HG03060 (cell line): ENCODE measurements around the gene SMIM1.

Experiments used
- ATAC-seq: cut with Tn5 transposase; IDR thresholded peaks from one replicate; pipeline ENCODE4 v1.9.1; 2021; ENCODE audit warnings: low read depth, moderate number of reproducible peaks; ENCODE audit not compliant: unreplicated experiment

SMIM1 gene

DNA sequence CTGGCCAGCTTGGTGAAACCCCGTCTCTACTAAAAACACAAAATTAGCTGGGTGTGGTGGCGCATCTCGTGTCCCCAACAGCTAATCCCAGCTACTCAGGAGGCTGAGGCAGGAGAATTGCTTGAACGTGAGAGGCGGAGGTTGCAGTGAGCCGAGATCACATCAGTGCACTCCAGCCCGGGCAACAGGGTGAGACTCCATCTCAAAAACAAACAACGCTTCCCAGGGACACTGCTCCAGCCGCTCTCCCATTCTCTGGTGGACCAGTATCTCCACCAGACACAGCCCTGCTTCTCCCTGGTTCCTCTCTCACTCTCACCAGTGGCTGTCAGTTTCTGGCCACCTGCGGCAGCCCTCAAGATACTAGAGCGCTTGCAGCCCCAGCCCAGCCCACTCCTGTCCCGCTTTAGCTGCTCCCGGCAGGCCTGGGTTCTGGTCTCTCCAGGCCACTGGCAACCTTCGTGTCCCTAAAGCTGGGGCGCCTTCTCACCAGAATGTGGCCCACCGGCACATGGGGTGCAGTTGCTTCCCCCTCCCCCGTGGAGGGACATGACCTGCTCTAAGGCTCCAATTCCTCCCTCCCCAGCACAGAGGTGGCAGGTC is 44.7 kb downstream of the SMIM1 start:
- no peak for ATAC-seq

DNA sequence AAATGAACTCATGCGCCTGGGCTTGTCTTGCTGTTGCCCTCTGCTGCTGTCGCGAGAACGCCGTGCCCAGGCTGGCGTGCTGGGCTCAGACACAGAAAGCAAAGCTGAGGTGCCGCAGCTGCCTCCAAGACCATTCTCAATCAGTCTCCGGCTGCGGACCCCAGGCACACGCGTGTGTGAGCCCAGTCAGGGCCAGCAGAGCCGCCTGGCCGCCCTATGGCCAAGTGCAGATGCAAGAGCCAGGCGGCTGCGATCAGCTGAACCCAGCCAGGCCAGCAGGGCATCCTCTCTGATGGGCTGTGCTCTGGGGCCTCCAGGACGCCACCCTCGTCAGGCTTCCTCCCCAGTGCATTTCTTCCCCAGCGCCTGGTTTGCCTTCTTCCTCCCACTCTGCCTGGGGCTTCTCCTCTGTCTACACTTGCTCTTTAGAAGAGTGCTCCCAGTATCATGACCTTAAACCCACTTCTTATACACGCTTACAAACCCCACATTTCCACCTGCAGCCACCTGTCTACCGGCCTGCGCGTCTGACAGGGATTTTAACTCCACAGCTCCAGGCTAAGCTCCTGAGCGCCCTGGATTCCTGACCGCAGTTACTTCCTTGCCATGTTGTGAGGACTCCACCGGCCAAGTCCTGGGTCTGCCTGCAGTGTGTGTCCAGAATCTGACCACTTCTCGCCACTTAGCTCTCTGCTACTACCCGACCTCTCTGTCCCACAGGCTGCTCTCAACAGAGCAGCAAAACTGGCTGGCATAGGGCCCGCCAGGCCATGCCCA is 45.5 kb downstream of the SMIM1 start:
- no peak for ATAC-seq

DNA sequence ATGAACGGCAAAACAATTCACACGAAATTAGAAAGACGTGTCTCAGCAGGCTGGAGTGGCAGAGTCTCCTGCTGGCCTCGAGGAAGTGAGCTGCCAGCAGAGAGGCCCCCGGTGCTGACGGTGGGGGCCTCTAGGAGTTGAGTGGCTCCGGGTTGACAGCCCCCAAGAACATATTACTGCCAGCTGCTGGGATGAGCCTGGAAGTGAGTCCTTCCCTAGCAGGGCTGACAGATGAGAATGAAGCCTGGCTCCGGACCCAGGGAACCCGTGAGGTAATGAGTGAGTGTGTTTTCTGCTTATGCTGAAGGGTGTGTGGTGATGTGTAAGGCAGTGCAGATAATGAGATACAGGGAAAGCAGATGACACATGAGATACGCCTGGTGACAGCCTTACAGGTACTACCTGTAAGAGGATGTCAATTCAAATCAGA is 47.2 kb downstream of the SMIM1 start:
- no peak for ATAC-seq

DNA sequence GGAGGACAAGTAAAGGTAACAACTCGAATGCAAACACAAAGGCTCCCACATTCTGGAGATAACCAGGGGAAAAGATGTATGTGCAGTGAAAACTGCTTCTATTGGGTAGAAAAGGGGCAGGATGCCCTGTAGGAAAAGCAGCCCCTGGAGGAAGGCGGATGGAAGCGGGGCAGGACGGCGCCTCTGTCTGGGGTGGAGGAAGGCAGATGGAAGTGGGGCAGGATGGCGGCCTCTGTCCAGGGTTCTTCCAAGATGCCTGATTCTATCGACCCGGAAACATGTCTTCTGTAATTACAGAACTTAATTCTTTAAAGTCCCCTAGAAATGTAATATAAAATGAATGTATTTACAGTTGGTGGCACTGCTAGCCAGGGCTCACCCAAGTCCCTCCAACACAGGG is 47.8 kb downstream of the SMIM1 start:
- ATAC-seq: no peak

DNA sequence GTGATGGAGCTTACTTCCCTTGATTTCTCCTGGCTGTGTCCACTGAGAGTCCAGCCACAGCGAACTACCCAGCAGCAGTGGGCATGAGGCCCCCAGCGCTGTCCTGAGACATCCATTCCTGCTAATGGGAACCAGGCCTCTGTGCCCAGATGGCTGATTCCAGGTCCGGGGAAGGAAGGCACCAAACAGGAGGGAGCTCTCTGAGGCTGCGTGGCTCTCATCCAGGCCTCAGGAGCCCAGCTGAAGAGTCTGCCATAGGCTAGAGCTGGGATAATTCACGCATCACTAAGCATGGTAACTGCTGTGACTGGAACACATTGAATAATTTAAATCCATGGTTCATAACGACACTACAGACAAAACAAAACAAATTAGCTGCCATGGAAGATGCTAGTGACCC is 48.5 kb downstream of the SMIM1 start:
- ATAC-seq: no peak

DNA sequence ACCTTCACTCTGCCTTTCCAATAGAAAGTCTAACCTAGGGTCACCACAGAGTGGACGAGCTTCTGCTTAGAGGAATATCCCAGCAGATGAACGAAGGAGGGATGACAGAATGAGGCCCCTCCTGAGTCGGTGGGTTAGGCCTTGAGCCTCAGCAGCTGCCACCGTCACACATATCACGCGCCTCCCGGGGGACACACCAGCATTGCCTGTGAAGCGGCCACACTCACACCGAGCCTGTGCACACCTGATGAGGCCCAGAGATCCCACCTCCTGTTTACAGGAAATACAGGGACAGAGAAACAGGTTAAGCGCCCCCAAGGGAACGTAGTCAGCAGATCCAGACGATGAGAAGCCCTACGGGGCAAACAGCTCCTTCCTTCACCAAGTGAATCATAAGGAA is 48.9 kb downstream of the SMIM1 start:
- no peak for ATAC-seq

DNA sequence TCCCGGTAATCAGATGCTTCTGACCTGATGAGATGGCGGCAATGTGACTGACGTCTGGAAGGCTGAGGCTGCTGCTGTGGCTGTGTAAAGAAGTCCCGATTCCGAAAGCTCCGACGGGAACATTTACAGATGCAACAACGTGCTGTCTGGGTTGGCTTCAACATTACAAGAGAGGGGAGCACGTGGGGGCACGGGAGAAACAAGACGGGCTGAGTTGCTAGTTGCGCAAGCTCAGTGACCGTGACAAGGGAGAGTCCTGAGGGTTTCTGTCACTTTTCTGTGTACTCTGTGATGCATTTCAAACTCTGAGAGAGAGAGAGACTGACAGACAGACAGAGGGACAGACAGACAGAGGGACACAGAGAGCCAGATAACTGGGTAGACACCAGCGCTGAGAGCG is 49.4 kb downstream of the SMIM1 start:
- ATAC-seq: no peak

DNA sequence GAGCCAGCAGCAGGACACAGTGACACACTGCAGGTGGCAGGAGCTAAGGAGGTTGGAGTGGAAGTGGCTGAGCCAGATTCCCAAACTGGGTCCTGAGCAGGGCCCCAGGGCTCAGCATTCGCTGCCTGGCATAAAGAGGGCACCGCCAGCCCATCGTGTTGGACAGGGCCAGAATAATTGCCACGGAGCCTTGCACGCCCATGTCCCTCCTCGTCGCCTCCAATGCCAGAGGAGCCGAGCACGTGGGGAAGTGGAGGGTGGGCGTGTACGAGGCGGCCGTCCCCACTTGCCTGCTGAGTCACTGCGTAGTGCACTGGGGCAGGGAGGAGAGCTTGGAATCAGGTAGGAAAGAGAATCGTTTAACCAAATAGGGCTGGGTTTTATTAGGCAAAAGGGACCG is 49.9 kb downstream of the SMIM1 start:
- no peak for ATAC-seq

DNA sequence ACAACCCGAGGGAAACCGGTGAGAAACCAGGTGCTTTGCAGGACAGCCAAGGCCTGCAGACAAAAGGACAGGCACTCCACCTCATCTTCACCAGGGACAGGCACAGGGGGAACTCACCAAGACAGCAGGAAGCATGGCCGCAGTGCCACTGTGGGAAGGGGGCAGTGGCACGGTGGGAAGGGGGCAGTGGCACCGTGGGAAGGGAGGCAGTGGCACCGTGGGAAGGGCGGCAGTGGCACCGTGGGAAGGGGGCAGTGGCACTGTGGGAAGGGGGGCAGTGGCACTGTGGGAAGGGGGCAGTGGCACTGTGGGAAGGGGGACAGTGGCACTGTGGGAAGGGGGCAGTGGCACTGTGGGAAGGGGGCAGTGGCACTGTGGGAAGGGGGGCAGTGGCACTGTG is 52.1 kb downstream of the SMIM1 start:
- ATAC-seq: no peak

DNA sequence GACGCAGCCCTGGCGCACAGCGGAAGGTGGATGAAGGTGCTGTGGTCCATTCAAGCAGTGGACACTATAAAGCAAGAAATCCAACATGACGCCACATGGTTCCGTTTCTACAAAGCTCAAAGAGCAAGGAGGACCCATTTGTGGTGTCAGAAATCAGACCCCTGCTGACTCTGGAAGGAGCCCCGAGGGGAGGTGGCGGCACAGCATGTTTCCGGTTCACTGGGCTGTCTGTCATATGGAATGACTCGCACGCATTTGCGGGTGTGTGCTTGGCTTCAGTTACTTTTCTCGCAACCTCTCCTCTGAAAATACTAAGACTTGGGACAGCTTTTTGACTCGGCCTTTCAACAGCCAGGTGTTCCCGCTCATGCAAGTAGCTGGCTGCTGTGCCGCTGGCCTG is 52.8 kb downstream of the SMIM1 start:
- no peak for ATAC-seq
